ENCODE data around the gene CFB.
"Not testable (repeated sequence)": the region's sequence is repeated elsewhere in the genome, so short reads cannot be mapped to it uniquely, and the experiment has no call there.

CFB gene

DNA sequence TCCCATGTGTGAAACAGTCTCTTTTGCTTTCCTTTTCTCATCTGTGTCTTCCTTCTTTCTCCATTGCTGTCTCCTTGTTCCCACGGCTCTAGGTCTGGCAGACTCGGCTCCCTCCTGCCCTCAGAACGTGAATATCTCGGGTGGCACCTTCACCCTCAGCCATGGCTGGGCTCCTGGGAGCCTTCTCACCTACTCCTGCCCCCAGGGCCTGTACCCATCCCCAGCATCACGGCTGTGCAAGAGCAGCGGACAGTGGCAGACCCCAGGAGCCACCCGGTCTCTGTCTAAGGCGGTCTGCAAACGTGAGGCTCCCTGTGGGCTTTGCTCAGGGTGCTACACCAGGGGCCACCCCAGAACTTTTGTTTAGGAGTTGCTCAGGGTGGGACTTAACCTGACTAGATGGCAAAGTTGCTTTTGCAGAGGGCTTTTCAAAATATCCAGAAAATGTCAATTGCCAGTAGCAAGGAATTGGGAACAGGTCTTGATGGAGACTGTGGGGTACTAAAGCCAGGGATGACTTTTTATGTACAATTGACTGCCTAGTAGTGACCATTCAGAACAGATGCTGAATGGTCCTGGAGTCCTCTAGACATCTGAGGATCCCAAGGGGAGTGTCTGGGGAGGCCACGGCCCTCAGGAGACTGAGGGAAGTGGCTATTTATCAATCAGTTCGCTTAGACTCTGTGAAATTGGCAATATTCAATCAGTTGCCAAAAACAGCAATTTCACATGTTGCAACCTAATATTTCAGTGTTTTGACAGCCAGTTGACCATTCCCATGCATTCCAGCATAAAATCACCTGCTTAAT lies 17.8 kb upstream of the CFB start:
- TF ChIP-seq, protein P1, sequence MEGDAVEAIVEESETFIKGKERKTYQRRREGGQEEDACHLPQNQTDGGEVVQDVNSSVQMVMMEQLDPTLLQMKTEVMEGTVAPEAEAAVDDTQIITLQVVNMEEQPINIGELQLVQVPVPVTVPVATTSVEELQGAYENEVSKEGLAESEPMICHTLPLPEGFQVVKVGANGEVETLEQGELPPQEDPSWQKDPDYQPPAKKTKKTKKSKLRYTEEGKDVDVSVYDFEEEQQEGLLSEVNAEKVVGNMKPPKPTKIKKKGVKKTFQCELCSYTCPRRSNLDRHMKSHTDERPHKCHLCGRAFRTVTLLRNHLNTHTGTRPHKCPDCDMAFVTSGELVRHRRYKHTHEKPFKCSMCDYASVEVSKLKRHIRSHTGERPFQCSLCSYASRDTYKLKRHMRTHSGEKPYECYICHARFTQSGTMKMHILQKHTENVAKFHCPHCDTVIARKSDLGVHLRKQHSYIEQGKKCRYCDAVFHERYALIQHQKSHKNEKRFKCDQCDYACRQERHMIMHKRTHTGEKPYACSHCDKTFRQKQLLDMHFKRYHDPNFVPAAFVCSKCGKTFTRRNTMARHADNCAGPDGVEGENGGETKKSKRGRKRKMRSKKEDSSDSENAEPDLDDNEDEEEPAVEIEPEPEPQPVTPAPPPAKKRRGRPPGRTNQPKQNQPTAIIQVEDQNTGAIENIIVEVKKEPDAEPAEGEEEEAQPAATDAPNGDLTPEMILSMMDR (IDR thresholded peaks at IDR 0.05; ENCODE audit: insufficient read depth, low read depth, low read length, missing control alignments) = no peak

DNA sequence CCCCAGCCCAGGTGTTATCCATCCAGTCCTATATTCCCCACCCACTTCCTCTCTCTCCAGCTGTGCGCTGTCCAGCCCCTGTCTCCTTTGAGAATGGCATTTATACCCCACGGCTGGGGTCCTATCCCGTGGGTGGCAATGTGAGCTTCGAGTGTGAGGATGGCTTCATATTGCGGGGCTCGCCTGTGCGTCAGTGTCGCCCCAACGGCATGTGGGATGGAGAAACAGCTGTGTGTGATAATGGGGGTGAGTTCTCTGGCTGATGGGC lies 17.3 kb upstream of the CFB start:
- no peak overlapping the region for H3K4me3 ChIP-seq (ENCODE audit: low read depth, low read length)
- TF ChIP-seq, protein P1 (IDR thresholded peaks at IDR 0.05; ENCODE audit: insufficient read depth, low read depth, low read length, missing control alignments) = no peak
- DNase-seq (ENCODE audit: low read depth) = no peak

More for the DNA sequence above, 17.8 kb upstream of the CFB start:
- no peak for DNase-seq (ENCODE audit: low read depth)
- H3K4me3 ChIP-seq (ENCODE audit: low read depth, low read length) = no peak overlapping the region

DNA sequence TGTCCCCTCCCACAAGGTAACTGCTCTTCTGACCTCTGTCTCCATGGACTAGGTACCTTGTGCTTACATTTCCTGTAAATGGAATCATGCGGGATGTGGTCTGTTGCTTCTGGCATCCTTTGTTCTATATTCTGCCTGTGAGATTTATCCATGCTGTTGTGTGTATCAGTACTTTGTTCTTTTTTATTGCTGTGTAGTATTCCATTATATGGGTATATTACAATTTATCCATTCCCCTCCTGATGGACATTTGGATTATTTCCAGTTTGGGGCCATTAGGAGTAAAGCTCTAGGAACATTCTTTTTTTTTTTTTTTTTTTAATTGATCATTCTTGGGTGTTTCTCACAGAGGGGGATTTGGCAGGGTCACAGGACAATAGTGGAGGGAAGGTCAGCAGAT lies 14.9 kb upstream of the CFB start:
- TF ChIP-seq, protein P1 (IDR thresholded peaks at IDR 0.05; ENCODE audit: insufficient read depth, low read depth, low read length, missing control alignments) = no peak
- H3K4me3 ChIP-seq (ENCODE audit: low read depth, low read length) = no peak overlapping the region
- DNase-seq (ENCODE audit: low read depth) = no peak

DNA sequence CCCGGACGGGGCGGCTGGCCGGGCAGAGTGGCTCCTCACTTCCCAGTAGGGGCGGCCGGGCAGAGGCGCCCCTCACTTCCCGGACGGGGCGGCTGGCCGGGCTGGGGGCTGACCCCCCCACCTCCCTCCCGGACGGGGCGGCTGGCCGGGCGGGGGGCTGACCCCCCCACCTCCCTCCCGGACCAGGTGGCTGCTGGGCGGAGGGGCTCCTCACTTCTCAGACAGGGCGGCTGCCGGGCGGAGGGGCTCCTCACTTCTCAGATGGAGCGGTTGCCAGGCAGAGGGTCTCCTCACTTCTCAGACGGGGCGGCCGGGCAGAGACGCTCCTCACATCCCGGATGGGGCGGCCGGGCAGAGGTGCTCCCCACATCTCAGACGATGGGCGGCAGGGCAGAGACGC lies 13.8 kb upstream of the CFB start:
- H3K4me3 ChIP-seq (ENCODE audit: low read depth, low read length); DNase-seq (ENCODE audit: low read depth): not testable (repeated sequence)

DNA sequence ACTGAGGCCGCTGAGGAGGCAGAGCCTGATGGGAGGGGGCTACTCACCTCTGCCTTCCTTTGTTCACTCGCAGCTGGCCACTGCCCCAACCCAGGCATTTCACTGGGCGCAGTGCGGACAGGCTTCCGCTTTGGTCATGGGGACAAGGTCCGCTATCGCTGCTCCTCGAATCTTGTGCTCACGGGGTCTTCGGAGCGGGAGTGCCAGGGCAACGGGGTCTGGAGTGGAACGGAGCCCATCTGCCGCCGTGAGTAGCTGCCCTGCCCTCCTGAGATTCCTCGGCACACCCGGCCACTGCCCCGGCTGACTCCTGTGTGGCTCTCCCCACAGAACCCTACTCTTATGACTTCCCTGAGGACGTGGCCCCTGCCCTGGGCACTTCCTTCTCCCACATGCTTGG lies 12.4 kb upstream of the CFB start:
- no peak for DNase-seq (ENCODE audit: low read depth)
- H3K4me3 ChIP-seq (ENCODE audit: low read depth, low read length) = no peak overlapping the region
- TF ChIP-seq, protein P1 (IDR thresholded peaks at IDR 0.05; ENCODE audit: insufficient read depth, low read depth, low read length, missing control alignments) = no peak

DNA sequence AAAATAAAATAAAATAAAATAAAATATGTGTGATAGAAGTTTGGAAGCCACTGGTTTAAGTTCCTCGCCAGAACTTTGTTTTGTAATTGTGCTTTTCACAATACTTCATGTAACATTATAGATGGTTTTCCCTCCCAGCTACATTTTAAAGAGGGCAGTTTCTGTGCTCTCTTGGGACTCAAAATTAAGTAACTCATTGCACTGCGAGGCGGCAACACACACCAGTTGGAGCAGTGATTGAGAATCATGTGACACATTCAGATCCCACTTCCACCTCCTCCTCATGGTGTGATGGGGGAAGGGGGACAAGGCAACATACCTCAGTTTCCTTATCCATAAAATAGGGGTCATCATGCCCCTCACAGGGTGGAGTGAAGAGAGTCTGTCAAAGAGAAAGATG lies 10.9 kb upstream of the CFB start:
- TF ChIP-seq, protein P1 (IDR thresholded peaks at IDR 0.05; ENCODE audit: insufficient read depth, low read depth, low read length, missing control alignments) = no peak
- no peak overlapping the region for H3K4me3 ChIP-seq (ENCODE audit: low read depth, low read length)
- no peak for DNase-seq (ENCODE audit: low read depth)

DNA sequence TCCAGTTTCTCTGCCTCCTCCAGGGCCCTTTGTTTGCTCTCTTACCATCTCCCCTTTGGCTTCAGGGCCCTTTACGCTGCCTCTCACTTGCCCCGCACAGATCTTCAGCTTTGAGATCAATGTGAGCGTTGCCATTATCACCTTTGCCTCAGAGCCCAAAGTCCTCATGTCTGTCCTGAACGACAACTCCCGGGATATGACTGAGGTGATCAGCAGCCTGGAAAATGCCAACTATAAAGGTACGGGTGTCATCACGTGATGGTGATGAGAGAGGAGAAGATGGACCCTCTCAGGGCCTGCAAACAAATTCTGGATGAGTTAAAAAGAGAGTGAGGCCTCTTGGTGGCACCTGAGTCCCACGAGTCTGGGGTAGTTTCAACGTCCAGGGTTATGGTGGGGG lies 10.1 kb upstream of the CFB start:
- TF ChIP-seq, protein P1 (IDR thresholded peaks at IDR 0.05; ENCODE audit: insufficient read depth, low read depth, low read length, missing control alignments) = no peak
- no peak overlapping the region for H3K4me3 ChIP-seq (ENCODE audit: low read depth, low read length)
- no peak for DNase-seq (ENCODE audit: low read depth)

All from GM12865 (cell line).